H1 (cell line): ENCODE results near the gene DCLRE1B. TPM values are rescaled to one million over a fixed set of nuclear protein-coding genes. Genes with fewer than 3 reads are reported as not detected.

Experiments used
- CTCF ChIA-PET: fragments of 300-600 bp; sonication (Branson Sonifier 250); formaldehyde crosslinking; loops from one replicate; lab custom pipeline; 2021; ENCODE audit not compliant: partially characterized antibody; lab: Charles Lee
- POLR2A ChIA-PET: fragments of 300-600 bp; sonication (Branson Sonifier 250); formaldehyde crosslinking; loops from one replicate; lab custom pipeline; 2021; ENCODE audit warnings: inconsistent platforms; ENCODE audit not compliant: partially characterized antibody; lab: Charles Lee
- DNase-seq, 2 experiments: peaks; one replicate each; pipeline versions ENCODE4 v3.0.0 to v3.0.0-alpha.2; 2010 to 2022; ENCODE audit warnings: low spot score in 2 of 2, low read depth in 1 of 2, mixed read lengths in 1 of 2
- FAIRE-seq: peaks from 2 replicates; lab custom pipeline; 2011; peaks lifted over from hg19 to GRCh38; lab: Jason Lieb, UNC
- H2AFZ ChIP-seq: 2 replicates; pipeline ENCODE4 v1.8.1; 2012; ENCODE audit warnings: low read length, inconsistent platforms
- H2AK5ac ChIP-seq: 2 replicates; pipeline ENCODE4 v1.6.1; 2013; ENCODE audit warnings: low read depth, low read length
- H2BK120ac ChIP-seq: replicated peaks from 2 replicates; pipeline ENCODE3; 2013; ENCODE audit warnings: low read depth, low read length, inconsistent platforms
- H2BK12ac ChIP-seq: 2 replicates; pipeline ENCODE4 v1.6.1; 2013; ENCODE audit warnings: low read depth, low read length
- H2BK15ac ChIP-seq: 2 replicates; pipeline ENCODE4 v1.6.1; 2013; ENCODE audit warnings: low read length
- H2BK20ac ChIP-seq: 2 replicates; pipeline ENCODE4 v1.6.1; 2013; ENCODE audit warnings: low read length
- H2BK5ac ChIP-seq: 2 replicates; pipeline ENCODE4 v1.6.1; 2013; ENCODE audit warnings: low read depth, low read length
- H3K14ac ChIP-seq: 2 replicates; pipeline ENCODE4 v1.6.1; 2013; ENCODE audit warnings: inconsistent platforms; ENCODE audit not compliant: insufficient read length
- H3K18ac ChIP-seq: 2 replicates; pipeline ENCODE4 v1.6.1; 2013; ENCODE audit warnings: low read length; ENCODE audit errors: extremely low read depth
- H3K23ac ChIP-seq: 2 replicates; pipeline ENCODE4 v1.6.1; 2013; ENCODE audit warnings: inconsistent platforms; ENCODE audit not compliant: insufficient read length
- H3K23me2 ChIP-seq: 2 replicates; pipeline ENCODE4 v1.6.1; 2013; ENCODE audit warnings: low read depth, low read length
- H3K27ac ChIP-seq: 2 replicates; pipeline ENCODE4 v1.6.1; 2011; ENCODE audit warnings: low read depth, low read length, inconsistent platforms
- H3K27me3 ChIP-seq, 4 experiments: replicated peaks in 1 of 4; 1 replicate in 1 of 4; 2 replicates in 3 of 4; pipeline versions ENCODE4 v1.6.1 to v1.8.1; 2011 to 2013; ENCODE audit warnings: low read length in 3 of 4, mild to moderate bottlenecking in 3 of 4, inconsistent platforms in 2 of 4, mixed read lengths in 2 of 4, moderate library complexity in 1 of 4; ENCODE audit not compliant: control insufficient read depth in 3 of 4, insufficient read depth in 3 of 4; ENCODE audit errors: extremely low read depth in 1 of 4
- H3K36me3 ChIP-seq, 4 experiments: 2 replicates each; pipeline versions ENCODE4 v1.6.1 to v1.8.1; 2011 to 2013; ENCODE audit warnings: mild to moderate bottlenecking in 4 of 4, low read length in 3 of 4, moderate library complexity in 2 of 4, control low read depth in 1 of 4, inconsistent platforms in 1 of 4; ENCODE audit not compliant: insufficient read depth in 4 of 4, control insufficient read depth in 2 of 4
- H3K4ac ChIP-seq: replicated peaks from 2 replicates; pipeline ENCODE3; 2013; ENCODE audit warnings: low read length, low read depth, mixed read lengths, inconsistent platforms; ENCODE audit not compliant: insufficient read length
- H3K4me1 ChIP-seq, 4 experiments: replicated peaks in 1 of 4; 1 replicate in 1 of 4; 2 replicates in 3 of 4; pipeline versions ENCODE4 v1.6.1 to v1.8.1; 2011 to 2013; ENCODE audit warnings: low read length in 3 of 4, inconsistent platforms in 2 of 4, mixed read lengths in 1 of 4; ENCODE audit not compliant: insufficient read depth in 4 of 4, control insufficient read depth in 3 of 4
- H3K4me2 ChIP-seq, 2 experiments: 2 replicates each; pipeline versions ENCODE4 v1.6.1 to v1.8.1; 2011 to 2013; ENCODE audit warnings: low read depth in 2 of 2, low read length in 2 of 2, control low read depth in 1 of 2, inconsistent platforms in 1 of 2, mild to moderate bottlenecking in 1 of 2; ENCODE audit not compliant: insufficient read depth in 1 of 2
- H3K4me3 ChIP-seq, 4 experiments: fragments of 200-600, 300-600 bp in 1 of 4; sonication (generic), shearing (Covaris generic), sonication (Bioruptor Twin) in 1 of 4; 2 replicates each; pipeline versions ENCODE4 v1.5.1 to v1.8.1; 2011 to 2016; ENCODE audit warnings: low read length in 4 of 4, low read depth in 3 of 4, control low read depth in 2 of 4, inconsistent platforms in 2 of 4, mild to moderate bottlenecking in 2 of 4, mixed read lengths in 1 of 4, moderate library complexity in 1 of 4; ENCODE audit not compliant: insufficient read depth in 2 of 4; ENCODE audit errors: extremely low read depth in 1 of 4
- H3K56ac ChIP-seq: replicated peaks from 2 replicates; pipeline ENCODE3; 2013; ENCODE audit warnings: low read depth, mild to moderate bottlenecking, mixed read lengths, low read length, inconsistent platforms; ENCODE audit not compliant: insufficient read length
- H3K79me1 ChIP-seq: 2 replicates; pipeline ENCODE4 v1.6.1; 2013; ENCODE audit warnings: low read depth, low read length, control low read depth
- H3K79me2 ChIP-seq, 2 experiments: 2 replicates each; pipeline versions ENCODE4 v1.6.1 to v1.8.1; 2012 to 2013; ENCODE audit warnings: low read length in 2 of 2, mild to moderate bottlenecking in 2 of 2, inconsistent platforms in 1 of 2; ENCODE audit not compliant: insufficient read depth in 2 of 2, control insufficient read depth in 1 of 2
- H3K9ac ChIP-seq, 4 experiments: replicated peaks in 1 of 4; 1 replicate in 1 of 4; 2 replicates in 3 of 4; pipeline versions ENCODE4 v1.6.1 to v1.8.1; 2011 to 2013; ENCODE audit warnings: low read depth in 3 of 4, low read length in 3 of 4, control low read depth in 2 of 4, mild to moderate bottlenecking in 2 of 4, moderate library complexity in 2 of 4, inconsistent platforms in 1 of 4; ENCODE audit errors: extremely low read depth in 1 of 4
- H3K9me3 ChIP-seq, 2 experiments: 2 replicates each; pipeline versions ENCODE4 v1.6.1 to v1.8.1; 2012 to 2013; ENCODE audit warnings: mild to moderate bottlenecking in 2 of 2, moderate library complexity in 2 of 2, control low read depth in 1 of 2, inconsistent platforms in 1 of 2, low read depth in 1 of 2, low read length in 1 of 2, mixed read lengths in 1 of 2; ENCODE audit not compliant: insufficient read depth in 2 of 2
- H4K20me1 ChIP-seq, 2 experiments: replicated peaks in 1 of 2; 2 replicates each; pipeline versions ENCODE3 to v1.8.1; 2011 to 2013; ENCODE audit warnings: inconsistent platforms in 2 of 2, low read length in 2 of 2, mild to moderate bottlenecking in 1 of 2; ENCODE audit not compliant: insufficient read depth in 2 of 2, control insufficient read depth in 1 of 2
- H4K5ac ChIP-seq: 2 replicates; pipeline ENCODE4 v1.6.1; 2013; ENCODE audit warnings: low read length, low read depth, mixed read lengths, inconsistent platforms; ENCODE audit not compliant: insufficient read length
- H4K8ac ChIP-seq: 2 replicates; pipeline ENCODE4 v1.8.0; 2013; ENCODE audit warnings: mild to moderate bottlenecking, moderate library complexity, low read length, inconsistent platforms; ENCODE audit not compliant: insufficient read depth; ENCODE audit errors: extremely low read depth
- H4K91ac ChIP-seq: replicated peaks from 2 replicates; pipeline ENCODE3; 2013; ENCODE audit warnings: low read length, mixed read lengths, inconsistent platforms; ENCODE audit not compliant: insufficient read length
- ATF2 ChIP-seq: IDR thresholded peaks from 2 replicates; pipeline ENCODE4 v1.6.1; 2012; ENCODE audit warnings: low read length, inconsistent platforms
- BACH1 ChIP-seq: IDR thresholded peaks from 2 replicates; pipeline ENCODE4 v1.6.1; 2012; ENCODE audit warnings: low read length, improper control_type of control experiment
- CHD2 ChIP-seq: IDR thresholded peaks from 2 replicates; pipeline ENCODE4 v1.6.1; 2012; ENCODE audit warnings: low read length, improper control_type of control experiment
- NANOG ChIP-seq: IDR thresholded peaks from 2 replicates; pipeline ENCODE4 v1.6.1; 2011; ENCODE audit warnings: low read length, low read depth, mild to moderate bottlenecking, inconsistent platforms; ENCODE audit not compliant: insufficient read depth, poor library complexity, severe bottlenecking
- POLR2A ChIP-seq, 2 experiments: IDR thresholded peaks; 1 replicate in 1 of 2; 2 replicates in 1 of 2; pipeline ENCODE4 v1.6.1; 2011; ENCODE audit warnings: low read depth in 2 of 2, low read length in 2 of 2, mild to moderate bottlenecking in 2 of 2; ENCODE audit errors: control extremely low read depth in 1 of 2
- RFX5 ChIP-seq: IDR thresholded peaks from 2 replicates; pipeline ENCODE4 v1.6.1; 2011; ENCODE audit warnings: low read depth, low read length, improper control_type of control experiment, borderline replicate concordance
- SAP30 ChIP-seq: fragments of 300-600 bp; sonication (generic); IDR thresholded peaks from 2 replicates; pipeline ENCODE4 v1.7.1; 2012; ENCODE audit warnings: low read length, moderate library complexity, mild to moderate bottlenecking, inconsistent platforms; ENCODE audit not compliant: insufficient read depth, insufficient replicate concordance
- SP4 ChIP-seq: IDR thresholded peaks from 2 replicates; pipeline ENCODE4 v1.6.1; 2012; ENCODE audit warnings: low read length, inconsistent platforms
- TEAD4 ChIP-seq: IDR thresholded peaks from 2 replicates; pipeline ENCODE4 v1.6.1; 2012; ENCODE audit warnings: low read depth, low read length, inconsistent platforms, mixed read lengths
- WGBS, 2 experiments: shearing (Covaris generic) in 1 of 2; methylation state at CpG; one replicate each; pipeline versions ENCODE4 v1.1.6 to v1.1.7; 2013 to 2015; ENCODE audit warnings: low lambda C conversion rate in 2 of 2, mixed read lengths in 2 of 2, inconsistent platforms in 1 of 2, low coverage in 1 of 2, missing lambda C conversion rate in 1 of 2; ENCODE audit not compliant: insufficient replicate concordance in 2 of 2, insufficient coverage in 1 of 2, insufficient read length in 1 of 2; ENCODE audit errors: extremely low coverage in 1 of 2, missing lambda C conversion rate in 1 of 2; 5-methylcytosine and 5-hydroxymethylcytosine counted together
- polyA plus RNA-seq, 7 experiments: library from polyadenylated mRNA; depleted of rRNA in 3 of 7; stranded (reverse) in 5 of 7; unstranded in 2 of 7; fragments of >200 nt in 5 of 7; fragments of 200-250 nt in 2 of 7; gene quantifications; 1 replicate in 5 of 7; 2 replicates in 1 of 7; 4 replicates in 1 of 7; pipeline versions ENCODE4 v1.2.1 to v1.2.3, GENCODE V29; 2011 to 2013; ENCODE audit warnings: missing spikeins in 2 of 7, mixed read lengths in 2 of 7
- total RNA-seq: library from RNA; stranded (reverse); fragmentation: NEBNext Ultra II Directional; extraction: Animal tissue kit (Norgen Biotek cat#: 25700); gene quantifications from 2 replicates; pipeline ENCODE4 v1.2.1, GENCODE V29; 2021
- TF ChIP-seq, protein P1 (sequence below): IDR thresholded peaks from 2 replicates; pipeline ENCODE4 v1.6.1; 2011; ENCODE audit warnings: low read length, improper control_type of control experiment

DCLRE1B gene
- total and polyA plus RNA-seq, 2 of the 8 experiments (the other 6 are each of a cell fraction or from before 2014, with no cell fraction given) = 5.5 to 11.0 TPM

- Histone ChIP-seq H3K79me1 (0 out of 2 replicates have a peak, but pooled peaks cover 2% of the 10 kb centered on the region), H3K4ac (peak overlapping the region; percentile 28), H3K23me2 (peaks cover 7% of the 10 kb centered on the region), H2AFZ (peak overlapping the region; percentile 96), H4K91ac (peak overlapping the region; percentile 69), H3K4me1 (peaks cover 0 to 3% (median under 1%) of the 10 kb centered on the region in 4 experiments; a peak in 5 of 7 replicates), H2BK5ac (peak overlapping the region; percentile 84), H2BK15ac (no peak overlapping the region; the same call in 1 of the 2 replicates), H3K9me3 (no peaks in the 10 kb centered on the region), H3K14ac (no peak overlapping the region), H4K20me1 (no peaks in the 10 kb centered on the region), H2BK20ac (peak overlapping the region; percentile 23; the same call in 1 of the 2 replicates), H3K23ac (no peak overlapping the region), H3K4me2 (peak overlapping the region; percentile 94 to 99), H3K56ac (peak overlapping the region; percentile 36), H3K9ac (peak overlapping the region in 3 of 4 experiments; percentile 34 to 72 (median 35); a peak in 6 of 7 replicates), H3K79me2 (peaks cover 0 to 2% of the 10 kb centered on the region in 2 experiments; a peak in 1 of 4 replicates), H3K27me3 (no peaks in the 10 kb centered on the region), H2BK12ac (peak overlapping the region; percentile 83), H3K36me3 (peaks cover 0 to 23% (median 8%) of the 10 kb centered on the region in 4 experiments; a peak in 6 of 8 replicates), H3K27ac (peak overlapping the region; percentile 40; the same call in 1 of the 2 replicates), H3K4me3 (peak overlapping the region; percentile 73 to 99 (median 92)), H3K18ac (peak overlapping the region; percentile 93; the same call in 1 of the 2 replicates), H4K5ac (peak overlapping the region; percentile 79), H4K8ac (peak overlapping the region; percentile 63; the same call in 1 of the 2 replicates), H2BK120ac (no peak overlapping the region), H2AK5ac (no peak overlapping the region)
- CTCF ChIA-PET = interaction anchor here (0.5 to 3.7 kb wide), 7 partner anchors 10 to 144 kb away, joined by 3 to 20 read pairs (median 4); partner anchors contain the start of genes HIPK1 and PHTF1
- 6% methylated on average over 11 of the region's 11 CpGs; no CpG with 5 or more reads in 1 of the 2 experiments for WGBS, 2 experiments
- POLR2A ChIA-PET = interaction anchor here (0.9 to 3.8 kb wide), 11 partner anchors 9 to 145 kb away, joined by 3 to 66 read pairs (median 4); partner anchors contain the start of genes HIPK1, PHTF1 and RSBN1
- DNase-seq (no peak), FAIRE-seq (no peak)
- TF ChIP-seq POLR2A (IDR thresholded peaks at IDR 0.05; ENCODE audit: control extremely low read depth in 1 of 2, low read depth in 2 of 2, low read length in 2 of 2) (0 out of 3 replicates have a peak, but pooled peaks of 1 of the 2 experiments have one; percentile 13), BACH1 (no peak), RFX5 (no peak), ATF2 (no peak), SP4 (no peak), CHD2 (no peak), SAP30 (peak; percentile 76), TEAD4 (peak; percentile 28; the same call in 1 of the 2 replicates), NANOG (no peak)
- TF ChIP-seq, protein P1, sequence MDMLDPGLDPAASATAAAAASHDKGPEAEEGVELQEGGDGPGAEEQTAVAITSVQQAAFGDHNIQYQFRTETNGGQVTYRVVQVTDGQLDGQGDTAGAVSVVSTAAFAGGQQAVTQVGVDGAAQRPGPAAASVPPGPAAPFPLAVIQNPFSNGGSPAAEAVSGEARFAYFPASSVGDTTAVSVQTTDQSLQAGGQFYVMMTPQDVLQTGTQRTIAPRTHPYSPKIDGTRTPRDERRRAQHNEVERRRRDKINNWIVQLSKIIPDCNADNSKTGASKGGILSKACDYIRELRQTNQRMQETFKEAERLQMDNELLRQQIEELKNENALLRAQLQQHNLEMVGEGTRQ = no peak
These were observed 843 bp upstream of the DCLRE1B start for GRCh38 chr1:113904293-113904673.
